Measurements from ENCODE around the gene NUP35.

NUP35 gene

DNA sequence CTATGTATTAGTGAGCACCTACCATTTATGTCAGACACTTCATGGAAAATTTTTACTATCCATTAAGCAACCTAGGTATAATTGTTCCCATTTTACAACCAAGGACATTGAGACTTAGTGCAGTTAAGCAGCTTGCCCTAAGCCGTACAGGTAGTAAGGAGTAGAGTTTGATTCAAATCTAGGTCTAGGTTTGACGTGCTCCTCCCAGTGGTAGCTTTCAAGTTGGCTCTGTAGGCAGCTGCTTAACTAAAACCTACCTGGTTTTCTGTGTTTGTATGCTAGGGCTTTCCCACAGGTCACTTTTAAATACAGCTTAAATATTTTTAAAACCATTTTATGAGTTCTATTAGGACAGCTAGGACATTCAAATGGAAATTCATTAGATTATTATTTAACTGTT lies 69.7 kb downstream of the NUP35 start:
- in situ Hi-C loops (cut with MboI; ENCODE audit: low pct_unique_long_range_greater_than_20kb, low sequenced_read_pairs): no loop called here
- no peak for DNase-seq

DNA sequence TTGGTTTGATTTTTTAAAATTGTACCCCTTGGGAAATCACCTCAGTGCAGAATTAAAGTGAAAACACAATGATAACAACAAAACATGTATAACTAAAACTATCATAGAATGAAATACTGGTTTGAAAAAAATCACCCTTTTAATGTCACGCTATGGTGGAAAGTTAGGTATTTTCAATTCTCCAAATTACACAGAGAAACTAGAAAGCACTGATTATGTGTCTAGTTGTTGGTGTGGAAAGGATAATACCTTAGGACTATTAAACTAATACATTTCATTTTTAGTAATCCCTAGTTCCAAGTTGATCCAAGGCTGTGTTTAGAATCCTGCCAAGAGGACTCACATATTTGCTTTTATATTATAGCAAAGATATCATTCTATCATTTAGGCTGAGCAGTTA lies 71.2 kb downstream of the NUP35 start:
- in situ Hi-C loops (cut with MboI; ENCODE audit: low pct_unique_long_range_greater_than_20kb, low sequenced_read_pairs): no loop called here
- DNase-seq: no peak

DNA sequence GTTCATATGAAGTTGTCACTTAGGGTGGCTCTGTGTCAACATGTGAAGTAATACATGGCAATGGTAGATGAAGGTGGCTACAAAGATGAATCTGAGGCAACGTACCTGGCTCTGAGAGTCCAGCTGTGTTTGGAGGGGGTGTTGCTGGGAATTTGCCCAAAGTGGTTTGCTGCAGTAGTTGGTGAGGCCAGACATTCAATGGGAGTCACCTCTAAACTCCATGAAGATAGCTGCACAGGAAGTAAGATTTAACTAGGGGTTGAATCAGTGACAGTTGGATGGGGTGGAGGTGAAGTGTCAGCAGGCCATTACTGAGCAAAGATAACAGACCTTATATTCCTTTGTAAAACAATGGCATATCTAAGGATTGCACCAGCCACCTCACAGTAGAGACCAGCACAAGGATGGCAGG lies 71.8 kb downstream of the NUP35 start:
- no peak for DNase-seq
- in situ Hi-C loops (cut with MboI; ENCODE audit: low pct_unique_long_range_greater_than_20kb, low sequenced_read_pairs): no loop called here

DNA sequence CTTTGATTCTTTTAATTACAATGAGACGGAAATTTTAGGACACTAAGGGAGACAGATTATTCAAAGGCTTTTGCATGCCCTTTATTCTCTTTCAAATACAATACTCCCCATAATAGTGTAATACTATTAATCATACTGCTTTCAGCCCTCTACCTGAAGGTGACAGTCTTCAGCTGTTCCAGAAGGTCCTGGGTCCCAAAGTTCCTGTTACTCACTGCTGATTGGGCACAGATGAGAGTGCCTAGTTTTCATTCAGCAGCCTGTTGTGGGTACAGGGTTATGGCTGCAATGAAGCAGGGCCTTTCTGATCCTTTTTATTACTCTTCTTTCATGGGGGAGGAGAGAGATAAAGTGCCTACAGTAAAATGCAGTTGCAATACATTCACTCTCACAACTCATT lies 80.2 kb downstream of the NUP35 start:
- no peak for DNase-seq
- in situ Hi-C loops (cut with MboI; ENCODE audit: low pct_unique_long_range_greater_than_20kb, low sequenced_read_pairs): no loop called here

DNA sequence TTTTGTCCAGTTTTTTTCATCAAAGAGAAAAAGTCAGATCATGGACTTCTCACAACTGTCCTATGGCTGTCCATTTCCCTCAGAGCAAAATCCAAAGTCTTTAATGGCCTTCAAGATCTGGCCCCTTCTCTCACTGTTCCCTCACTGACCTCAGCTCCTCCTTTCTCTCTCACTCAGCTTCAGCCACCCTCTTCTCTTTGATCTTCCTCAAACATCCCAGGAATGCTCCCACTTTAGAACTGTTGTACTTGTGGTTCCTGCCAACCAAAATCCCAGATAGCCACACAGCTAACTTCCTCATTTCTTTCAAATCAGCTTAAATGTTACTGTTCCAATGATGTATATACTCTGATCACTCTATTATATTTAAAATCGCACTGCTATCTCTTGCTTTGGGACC lies 82.9 kb downstream of the NUP35 start:
- DNase-seq: peak; percentile 13
- in situ Hi-C loops (cut with MboI; ENCODE audit: low pct_unique_long_range_greater_than_20kb, low sequenced_read_pairs): no loop called here

GRCh38 chr2:183209395-183210028 lies 85.3 kb downstream of the NUP35 start:
- in situ Hi-C loops (cut with MboI; ENCODE audit: low pct_unique_long_range_greater_than_20kb, low sequenced_read_pairs): no loop called here
- DNase-seq: no peak
